Measurements from ENCODE around the gene JAG1.
"Not testable (repeated sequence)": the region's sequence is repeated elsewhere in the genome, so short reads cannot be mapped to it uniquely, and the experiment has no call there.

JAG1 gene

GRCh38 chr20:10616212-10616611 is 57.6 kb downstream of the JAG1 start:
- Histone ChIP-seq H3K27me3 (ENCODE audit: insufficient read depth, low read length, poor library complexity) (no peaks in the 10 kb centered on the region), H3K9ac (ENCODE audit: low read length) (no peak overlapping the region), H2BK5ac (ENCODE audit: low read length) (no peak overlapping the region), H3K18ac (ENCODE audit: low read length) (no peak overlapping the region), H3K4me3 (ENCODE audit: low read length) (no peak overlapping the region), H3K56ac (ENCODE audit: low read length) (no peak overlapping the region), H3K79me1 (ENCODE audit: low read length) (no peaks in the 10 kb centered on the region), H3K4me1 (ENCODE audit: control insufficient read depth, low read depth, low read length) (peaks cover 8% of the 10 kb centered on the region), H3K23ac (ENCODE audit: low read length) (no peak overlapping the region), H3K4me2 (ENCODE audit: low read length) (no peak overlapping the region), H3K79me2 (ENCODE audit: control insufficient read depth, insufficient read depth, low read length) (no peaks in the 10 kb centered on the region), H2BK120ac (ENCODE audit: low read depth, low read length) (no peak overlapping the region), H4K8ac (ENCODE audit: low read depth, low read length) (no peak overlapping the region), H3K4ac (ENCODE audit: low read depth, low read length) (no peak overlapping the region), H2BK15ac (replicated peaks; ENCODE audit: low read depth) (no peak overlapping the region), H4K5ac (ENCODE audit: low read length) (no peak overlapping the region), H3K27ac (ENCODE audit: low read depth, low read length) (no peak overlapping the region), H2AK5ac (ENCODE audit: low read length) (no peak overlapping the region), H3K36me3 (ENCODE audit: control insufficient read depth, insufficient read depth, low read length) (no peaks in the 10 kb centered on the region)
- DNase-seq, result no peak
- no CpG with 5 or more reads among the region's 3 CpGs for WGBS (ENCODE audit: extremely low coverage, insufficient coverage, low lambda C conversion rate)

- H3K27me3 ChIP-seq (ENCODE audit: insufficient read depth, low read length, poor library complexity), result no peaks in the 10 kb centered on the region
- H2BK120ac ChIP-seq (ENCODE audit: low read depth, low read length), result no peak overlapping the region
- H3K4me3 ChIP-seq (ENCODE audit: low read length), result no peak overlapping the region
- H3K56ac ChIP-seq (ENCODE audit: low read length), result no peak overlapping the region
- no peak overlapping the region for H3K23ac ChIP-seq (ENCODE audit: low read length)
- H2AK5ac ChIP-seq (ENCODE audit: low read length), result no peak overlapping the region
- WGBS (ENCODE audit: extremely low coverage, insufficient coverage, low lambda C conversion rate), result no CpG with 5 or more reads among the region's 18 CpGs
- H3K4me1 ChIP-seq (ENCODE audit: control insufficient read depth, low read depth, low read length), result peaks cover 3% of the 10 kb centered on the region
- no peak overlapping the region for H4K8ac ChIP-seq (ENCODE audit: low read depth, low read length)
- H3K4me2 ChIP-seq (ENCODE audit: low read length), result no peak overlapping the region
- no peak overlapping the region for H2BK15ac ChIP-seq (replicated peaks; ENCODE audit: low read depth)
- H3K4ac ChIP-seq (ENCODE audit: low read depth, low read length), result no peak overlapping the region
- H3K27ac ChIP-seq (ENCODE audit: low read depth, low read length), result no peak overlapping the region
- no peaks in the 10 kb centered on the region for H3K79me2 ChIP-seq (ENCODE audit: control insufficient read depth, insufficient read depth, low read length)
- H3K79me1 ChIP-seq (ENCODE audit: low read length), result no peaks in the 10 kb centered on the region
- no peak overlapping the region for H2BK5ac ChIP-seq (ENCODE audit: low read length)
- no peak overlapping the region for H3K18ac ChIP-seq (ENCODE audit: low read length)
- DNase-seq, result no peak
- H3K9ac ChIP-seq (ENCODE audit: low read length), result no peak overlapping the region
- H4K5ac ChIP-seq (ENCODE audit: low read length), result no peak overlapping the region
- no peaks in the 10 kb centered on the region for H3K36me3 ChIP-seq (ENCODE audit: control insufficient read depth, insufficient read depth, low read length)
These were observed 59.9 kb downstream of the JAG1 start for GRCh38 chr20:10613911-10614310.

GRCh38 chr20:10613426-10613825 is 60.4 kb downstream of the JAG1 start:
- not testable (repeated sequence) for H3K9ac ChIP-seq (ENCODE audit: low read length); H3K79me2 ChIP-seq (ENCODE audit: control insufficient read depth, insufficient read depth, low read length); H2BK120ac ChIP-seq (ENCODE audit: low read depth, low read length); H3K4me2 ChIP-seq (ENCODE audit: low read length); H2BK15ac ChIP-seq (replicated peaks; ENCODE audit: low read depth); H3K27ac ChIP-seq (ENCODE audit: low read depth, low read length); H3K4me1 ChIP-seq (ENCODE audit: control insufficient read depth, low read depth, low read length); H4K8ac ChIP-seq (ENCODE audit: low read depth, low read length); H3K36me3 ChIP-seq (ENCODE audit: control insufficient read depth, insufficient read depth, low read length); H3K56ac ChIP-seq (ENCODE audit: low read length); H4K5ac ChIP-seq (ENCODE audit: low read length); H3K27me3 ChIP-seq (ENCODE audit: insufficient read depth, low read length, poor library complexity); H3K4me3 ChIP-seq (ENCODE audit: low read length); H3K23ac ChIP-seq (ENCODE audit: low read length); H3K4ac ChIP-seq (ENCODE audit: low read depth, low read length); H3K79me1 ChIP-seq (ENCODE audit: low read length); DNase-seq; H3K18ac ChIP-seq (ENCODE audit: low read length); H2AK5ac ChIP-seq (ENCODE audit: low read length); H2BK5ac ChIP-seq (ENCODE audit: low read length)
- no CpG with 5 or more reads among the region's 5 CpGs for WGBS (ENCODE audit: extremely low coverage, insufficient coverage, low lambda C conversion rate)

- Histone ChIP-seq H3K79me1 (ENCODE audit: low read length) (no peaks in the 10 kb centered on the region), H3K56ac (ENCODE audit: low read length) (no peak overlapping the region), H3K4me1 (ENCODE audit: control insufficient read depth, low read depth, low read length) (no peaks in the 10 kb centered on the region), H3K18ac (ENCODE audit: low read length) (no peak overlapping the region), H2BK5ac (ENCODE audit: low read length) (no peak overlapping the region), H3K79me2 (ENCODE audit: control insufficient read depth, insufficient read depth, low read length) (no peaks in the 10 kb centered on the region), H3K9ac (ENCODE audit: low read length) (no peak overlapping the region), H2AK5ac (ENCODE audit: low read length) (no peak overlapping the region), H3K27ac (ENCODE audit: low read depth, low read length) (no peak overlapping the region), H3K4me2 (ENCODE audit: low read length) (no peak overlapping the region), H2BK120ac (ENCODE audit: low read depth, low read length) (no peak overlapping the region), H2BK15ac (replicated peaks; ENCODE audit: low read depth) (no peak overlapping the region), H4K5ac (ENCODE audit: low read length) (no peak overlapping the region), H3K23ac (ENCODE audit: low read length) (no peak overlapping the region), H3K36me3 (ENCODE audit: control insufficient read depth, insufficient read depth, low read length) (no peaks in the 10 kb centered on the region), H3K27me3 (ENCODE audit: insufficient read depth, low read length, poor library complexity) (no peaks in the 10 kb centered on the region), H3K4ac (ENCODE audit: low read depth, low read length) (no peak overlapping the region), H3K4me3 (ENCODE audit: low read length) (no peak overlapping the region), H4K8ac (ENCODE audit: low read depth, low read length) (no peak overlapping the region)
- WGBS (ENCODE audit: extremely low coverage, insufficient coverage, low lambda C conversion rate), result no CpG with 5 or more reads among the region's 1 CpG
- peak; percentile 87 for DNase-seq
These were observed 62.4 kb downstream of the JAG1 start for GRCh38 chr20:10611357-10611756.

GRCh38 chr20:10610251-10610650 is 63.5 kb downstream of the JAG1 start:
- no CpG with 5 or more reads among the region's 5 CpGs for WGBS (ENCODE audit: extremely low coverage, insufficient coverage, low lambda C conversion rate)
- Histone ChIP-seq H3K4me3 (ENCODE audit: low read length) (no peak overlapping the region), H3K23ac (ENCODE audit: low read length) (no peak overlapping the region), H3K79me2 (ENCODE audit: control insufficient read depth, insufficient read depth, low read length) (no peaks in the 10 kb centered on the region), H3K27me3 (ENCODE audit: insufficient read depth, low read length, poor library complexity) (no peaks in the 10 kb centered on the region), H2BK120ac (ENCODE audit: low read depth, low read length) (no peak overlapping the region), H3K56ac (ENCODE audit: low read length) (no peak overlapping the region), H3K4me2 (ENCODE audit: low read length) (no peak overlapping the region), H2AK5ac (ENCODE audit: low read length) (no peak overlapping the region), H3K36me3 (ENCODE audit: control insufficient read depth, insufficient read depth, low read length) (no peaks in the 10 kb centered on the region), H3K79me1 (ENCODE audit: low read length) (no peaks in the 10 kb centered on the region), H3K4ac (ENCODE audit: low read depth, low read length) (no peak overlapping the region), H3K4me1 (ENCODE audit: control insufficient read depth, low read depth, low read length) (no peaks in the 10 kb centered on the region), H4K8ac (ENCODE audit: low read depth, low read length) (no peak overlapping the region), H3K9ac (ENCODE audit: low read length) (no peak overlapping the region), H2BK15ac (replicated peaks; ENCODE audit: low read depth) (no peak overlapping the region), H3K27ac (ENCODE audit: low read depth, low read length) (no peak overlapping the region), H2BK5ac (ENCODE audit: low read length) (no peak overlapping the region), H4K5ac (ENCODE audit: low read length) (no peak overlapping the region), H3K18ac (ENCODE audit: low read length) (no peak overlapping the region)
- no peak for DNase-seq

- H3K4me1 ChIP-seq (ENCODE audit: control insufficient read depth, low read depth, low read length), result no peaks in the 10 kb centered on the region
- H2BK120ac ChIP-seq (ENCODE audit: low read depth, low read length), result no peak overlapping the region
- no peak overlapping the region for H3K4me3 ChIP-seq (ENCODE audit: low read length)
- H3K56ac ChIP-seq (ENCODE audit: low read length), result no peak overlapping the region
- H2BK5ac ChIP-seq (ENCODE audit: low read length), result no peak overlapping the region
- no peak overlapping the region for H3K4me2 ChIP-seq (ENCODE audit: low read length)
- no peaks in the 10 kb centered on the region for H3K27me3 ChIP-seq (ENCODE audit: insufficient read depth, low read length, poor library complexity)
- no peak overlapping the region for H2BK15ac ChIP-seq (replicated peaks; ENCODE audit: low read depth)
- H4K8ac ChIP-seq (ENCODE audit: low read depth, low read length), result no peak overlapping the region
- H3K18ac ChIP-seq (ENCODE audit: low read length), result no peak overlapping the region
- H3K27ac ChIP-seq (ENCODE audit: low read depth, low read length), result no peak overlapping the region
- no peak for DNase-seq
- H3K79me2 ChIP-seq (ENCODE audit: control insufficient read depth, insufficient read depth, low read length), result no peaks in the 10 kb centered on the region
- H3K23ac ChIP-seq (ENCODE audit: low read length), result no peak overlapping the region
- H3K4ac ChIP-seq (ENCODE audit: low read depth, low read length), result no peak overlapping the region
- no peaks in the 10 kb centered on the region for H3K36me3 ChIP-seq (ENCODE audit: control insufficient read depth, insufficient read depth, low read length)
- no peak overlapping the region for H3K9ac ChIP-seq (ENCODE audit: low read length)
- no peak overlapping the region for H4K5ac ChIP-seq (ENCODE audit: low read length)
- no peaks in the 10 kb centered on the region for H3K79me1 ChIP-seq (ENCODE audit: low read length)
- H2AK5ac ChIP-seq (ENCODE audit: low read length), result no peak overlapping the region
These were observed 64.0 kb downstream of the JAG1 start for GRCh38 chr20:10609770-10610169.
